HG02970 (cell line): Measurements from ENCODE around the gene SORL1.
"Not testable (repeated sequence)": the region's sequence is repeated elsewhere in the genome, so short reads cannot be mapped to it uniquely, and the experiment has no call there.

Experiments used
- ATAC-seq: cut with Tn5 transposase; IDR thresholded peaks from one replicate; pipeline ENCODE4 v1.9.1; 2021; ENCODE audit warnings: mild to moderate bottlenecking, moderate library complexity, moderate number of reproducible peaks; ENCODE audit not compliant: unreplicated experiment, low FRiP score

The SORL1 gene

GRCh38 chr11:121451986-121452608 lies at the start of gene SORL1:
TSS of gene SORL1 (plus strand) at chr11:121452314. CDS start at chr11:121452332, 18 bp downstream.
- ATAC-seq, result peak; percentile 39

GRCh38 chr11:121405646-121406045 lies 46.5 kb upstream of the SORL1 start:
- ATAC-seq, result no peak

GRCh38 chr11:121406291-121406690 lies 45.8 kb upstream of the SORL1 start:
- ATAC-seq, result no peak

- no peak for ATAC-seq
Observed at GRCh38 chr11:121408830-121409229, 43.3 kb upstream of the SORL1 start.

- ATAC-seq, result not testable (repeated sequence)
Observed at GRCh38 chr11:121410041-121410440, 42.1 kb upstream of the SORL1 start.

- not testable (repeated sequence) for ATAC-seq
Observed at GRCh38 chr11:121411330-121411729, 40.8 kb upstream of the SORL1 start.

GRCh38 chr11:121412000-121412587 lies 40.0 kb upstream of the SORL1 start:
- ATAC-seq, result no peak

- ATAC-seq, result no peak
Observed at GRCh38 chr11:121412711-121413415, 39.3 kb upstream of the SORL1 start.

- ATAC-seq, result no peak
Observed at GRCh38 chr11:121414141-121414913, 37.8 kb upstream of the SORL1 start.

GRCh38 chr11:121415856-121416255 lies 36.3 kb upstream of the SORL1 start:
- ATAC-seq, result no peak

- no peak for ATAC-seq
Observed at GRCh38 chr11:121417055-121417551, 35.0 kb upstream of the SORL1 start.

- ATAC-seq, result no peak
Observed at GRCh38 chr11:121417607-121418006, 34.5 kb upstream of the SORL1 start.

- peak; percentile 42 for ATAC-seq
Observed at GRCh38 chr11:121418625-121419114, 33.4 kb upstream of the SORL1 start.

GRCh38 chr11:121419836-121420235 lies 32.3 kb upstream of the SORL1 start:
- ATAC-seq, result no peak

- no peak for ATAC-seq
Observed at GRCh38 chr11:121420398-121420797, 31.7 kb upstream of the SORL1 start.

GRCh38 chr11:121421149-121421901 lies 30.8 kb upstream of the SORL1 start:
- no peak for ATAC-seq

- no peak for ATAC-seq
Observed at GRCh38 chr11:121422675-121423074, 29.4 kb upstream of the SORL1 start.

- no peak for ATAC-seq
Observed at GRCh38 chr11:121425828-121426227, 26.3 kb upstream of the SORL1 start.

GRCh38 chr11:121426476-121427399 lies 25.4 kb upstream of the SORL1 start:
- ATAC-seq, result no peak
